Embryonic facial prominence (tissue), 1 donor: ENCODE results near the gene CD164.
"Not testable (repeated sequence)": the region's sequence is repeated elsewhere in the genome, so short reads cannot be mapped to it uniquely, and the experiment has no call there.

ENCODE experiments used
- DNase-seq: peaks from one replicate; pipeline ENCODE4 v3.0.0-alpha.2; 2016; ENCODE audit errors: extremely low spot score

The CD164 gene

GRCh38 chr6:109374326-109374892 lies 7.9 kb downstream of the CD164 start:
- no peak for DNase-seq

- DNase-seq = no peak
Measured at GRCh38 chr6:109373762-109374161, 8.5 kb downstream of the CD164 start.

- DNase-seq = no peak
Measured at GRCh38 chr6:109373331-109373730, 8.9 kb downstream of the CD164 start.

GRCh38 chr6:109372130-109372529 lies 10.1 kb downstream of the CD164 start:
- DNase-seq = no peak

DNA sequence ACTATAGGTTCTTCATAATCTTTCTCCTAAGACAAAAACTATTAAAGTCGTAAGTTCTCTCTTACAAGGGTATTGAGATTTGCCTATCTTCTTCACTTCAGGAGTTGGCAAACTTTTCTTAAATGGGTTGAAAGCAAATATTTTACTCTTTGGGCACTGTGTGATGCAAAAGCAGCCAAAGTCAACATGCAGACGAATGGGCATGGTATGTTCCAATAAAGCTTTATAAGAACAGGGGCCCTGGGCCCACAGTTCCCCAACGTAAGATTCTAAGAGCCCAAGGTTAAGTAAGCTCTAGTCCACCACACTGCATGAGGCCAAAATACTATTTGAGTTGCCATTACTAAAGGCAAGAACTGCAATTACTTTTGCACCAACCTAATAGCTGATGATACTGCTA lies 11.5 kb downstream of the CD164 start:
- DNase-seq = no peak

GRCh38 chr6:109370336-109370735 lies 11.9 kb downstream of the CD164 start:
- DNase-seq = no peak

- DNase-seq = no peak
Measured at GRCh38 chr6:109369728-109370127, 12.5 kb downstream of the CD164 start.

GRCh38 chr6:109364382-109365078 lies 17.7 kb downstream of the CD164 start:
- DNase-seq = not testable (repeated sequence)

- DNase-seq = no peak
Measured at GRCh38 chr6:109363753-109364152, 18.5 kb downstream of the CD164 start.

GRCh38 chr6:109362102-109362884 lies 20.0 kb downstream of the CD164 start:
- DNase-seq = no peak

DNA sequence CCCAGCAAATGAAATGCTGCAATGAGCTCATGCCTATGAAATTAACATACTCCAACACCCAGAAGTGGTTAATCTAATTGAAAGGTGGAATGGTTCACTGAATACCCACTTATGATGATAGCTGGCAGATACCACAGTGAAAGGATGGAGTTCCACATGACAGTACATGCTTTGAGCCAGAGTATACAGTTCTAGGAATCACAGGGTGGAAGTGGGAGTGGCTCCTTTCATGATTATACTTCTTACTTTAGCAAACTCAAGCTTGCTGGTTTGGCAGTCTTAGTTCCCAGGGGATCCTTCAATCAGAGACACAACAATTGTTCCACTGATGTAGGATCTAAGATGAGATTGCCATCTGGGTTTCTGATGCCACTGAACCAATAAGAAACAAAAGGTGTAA lies 21.5 kb downstream of the CD164 start:
- DNase-seq = no peak

DNA sequence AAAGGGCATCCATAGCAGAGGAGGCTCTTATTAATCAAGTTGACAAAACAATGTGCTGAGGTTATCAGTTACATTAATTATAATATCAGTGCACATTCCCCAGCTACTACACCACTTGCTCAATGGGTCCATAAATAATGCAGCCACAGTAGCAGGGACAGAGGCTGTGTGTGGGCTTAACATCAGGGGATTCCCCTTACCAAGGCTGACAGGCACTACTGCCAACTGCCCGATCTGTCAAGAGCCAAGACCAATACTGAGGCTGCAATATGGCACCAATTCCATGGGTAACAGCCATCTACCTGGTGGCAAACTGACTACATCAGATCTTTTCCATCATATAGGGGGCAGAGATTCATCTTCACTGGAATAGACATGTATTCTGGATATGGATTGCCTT lies 22.0 kb downstream of the CD164 start:
- DNase-seq = no peak

- DNase-seq = no peak
Measured at GRCh38 chr6:109359248-109359647, 23.0 kb downstream of the CD164 start.

DNA sequence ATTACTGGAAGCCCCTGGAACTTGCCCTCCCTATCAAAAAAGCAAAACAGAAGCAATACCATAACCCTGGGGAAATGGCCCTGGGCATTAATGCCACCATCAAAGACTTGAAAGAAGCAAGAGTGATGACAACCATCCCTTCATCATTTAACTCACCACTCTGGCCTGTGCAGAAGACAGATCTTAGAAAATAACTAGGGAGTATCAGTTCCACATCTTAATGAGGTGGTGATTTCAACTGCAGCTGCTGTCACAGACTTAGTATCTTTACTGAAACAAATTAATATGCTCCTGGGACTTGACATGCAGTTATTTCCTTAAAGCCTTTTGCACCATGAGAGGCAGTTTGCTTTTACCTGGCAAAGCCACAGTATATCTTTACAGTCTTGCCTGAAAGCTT lies 24.1 kb downstream of the CD164 start:
- no peak for DNase-seq

DNA sequence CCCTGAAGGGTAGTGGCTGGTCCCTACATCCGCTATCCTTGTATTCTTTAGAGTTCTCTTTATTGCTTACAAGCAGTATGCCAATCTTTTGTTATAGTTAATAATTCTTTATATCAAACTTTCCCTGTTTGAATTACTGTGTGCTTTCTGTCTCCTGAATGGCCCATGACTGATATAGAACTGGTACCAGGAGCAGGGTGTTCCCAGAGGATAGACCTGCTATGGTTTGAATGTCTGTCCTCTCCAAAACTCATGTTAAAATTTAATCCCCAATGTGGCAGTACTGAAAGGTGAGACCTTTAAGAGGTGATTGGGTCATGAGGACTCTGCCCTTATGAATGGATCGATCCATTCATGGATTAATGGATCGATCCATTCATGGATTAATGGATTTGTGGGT lies 26.0 kb downstream of the CD164 start:
- DNase-seq = no peak

DNA sequence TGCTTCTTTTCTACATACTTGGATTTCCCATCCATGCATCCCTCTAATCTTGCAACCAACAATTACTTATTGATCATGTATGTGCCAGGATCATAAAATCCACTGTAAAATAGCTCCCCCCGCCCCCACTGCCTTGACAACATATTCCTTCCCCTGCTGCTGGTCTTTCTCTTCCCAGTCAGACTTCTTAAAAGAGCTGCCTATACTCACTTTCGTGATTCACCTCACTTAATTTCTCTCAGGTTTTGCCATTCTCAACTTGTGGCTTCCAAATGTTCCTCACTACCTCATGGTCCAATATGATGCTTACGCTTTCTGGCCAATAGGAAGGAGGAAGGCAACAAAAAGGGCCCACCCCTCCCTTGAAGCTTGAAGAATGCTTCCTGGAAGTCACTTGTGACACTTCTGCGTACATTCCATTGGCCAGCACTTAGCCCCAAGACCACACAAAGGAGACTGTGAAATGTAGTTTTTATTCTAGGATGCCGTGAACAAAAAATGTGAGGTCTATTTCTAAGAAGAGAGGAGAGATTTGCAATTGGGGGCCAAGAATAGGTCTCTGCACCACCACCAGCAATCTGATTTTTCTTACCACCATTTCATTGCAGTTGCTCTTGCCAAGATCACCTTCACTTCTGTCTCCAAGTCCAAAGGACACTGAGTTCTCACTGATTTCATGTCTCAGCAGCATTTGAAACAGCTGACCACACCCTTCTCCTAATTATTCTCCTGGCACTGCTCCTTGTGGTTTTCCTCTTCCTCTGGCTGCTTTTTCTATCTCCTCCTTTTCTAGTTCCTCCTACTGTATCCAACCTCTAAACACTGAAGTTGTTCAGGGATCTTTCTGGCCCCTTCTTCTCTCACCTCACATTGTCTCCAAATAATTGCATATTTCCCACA lies 30.8 kb downstream of the CD164 start:
- DNase-seq = no peak

- DNase-seq = no peak
Measured at GRCh38 chr6:109349419-109349987, 32.8 kb downstream of the CD164 start.

DNA sequence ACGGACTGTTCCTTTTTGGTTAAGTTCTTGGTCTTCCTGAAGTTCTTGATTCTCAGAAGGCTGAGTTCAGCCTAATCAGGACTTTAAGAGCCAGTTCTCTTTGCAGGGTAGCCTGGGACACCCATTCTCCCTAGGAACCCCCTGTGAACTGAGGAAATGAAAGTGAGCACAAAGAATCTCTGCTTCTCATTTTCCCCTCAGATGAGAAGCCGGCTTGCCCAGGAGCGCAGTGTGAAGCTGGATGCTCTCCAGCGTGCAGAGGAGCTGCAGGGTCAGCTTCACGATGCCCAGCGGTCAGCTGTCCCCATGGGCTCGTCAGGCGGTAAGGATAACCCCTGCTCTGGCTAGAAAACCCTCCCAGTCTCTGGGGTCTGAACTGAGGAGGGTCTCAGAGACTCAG lies 34.0 kb downstream of the CD164 start:
- DNase-seq = no peak

GRCh38 chr6:109347779-109348178 lies 34.5 kb downstream of the CD164 start:
- no peak for DNase-seq

DNA sequence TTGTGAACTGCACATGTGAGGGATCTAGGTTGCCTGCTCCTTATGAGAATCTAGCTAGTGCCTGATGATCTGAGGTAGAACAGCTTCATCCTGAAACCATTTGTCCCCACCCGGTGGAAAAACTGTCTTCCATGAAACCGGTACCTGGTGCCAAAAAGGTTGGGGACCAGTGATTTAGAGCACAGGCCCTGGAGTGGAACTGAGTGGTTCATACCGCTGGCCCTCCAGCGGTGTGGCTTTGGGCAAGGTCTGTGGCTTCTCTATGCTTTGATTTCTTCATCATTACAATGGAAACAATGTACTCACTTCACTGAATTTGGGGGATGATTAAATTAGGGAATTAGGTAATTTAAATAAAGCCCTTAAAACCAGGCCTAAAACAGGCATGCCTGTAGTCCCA lies 36.3 kb downstream of the CD164 start:
- DNase-seq = no peak

DNA sequence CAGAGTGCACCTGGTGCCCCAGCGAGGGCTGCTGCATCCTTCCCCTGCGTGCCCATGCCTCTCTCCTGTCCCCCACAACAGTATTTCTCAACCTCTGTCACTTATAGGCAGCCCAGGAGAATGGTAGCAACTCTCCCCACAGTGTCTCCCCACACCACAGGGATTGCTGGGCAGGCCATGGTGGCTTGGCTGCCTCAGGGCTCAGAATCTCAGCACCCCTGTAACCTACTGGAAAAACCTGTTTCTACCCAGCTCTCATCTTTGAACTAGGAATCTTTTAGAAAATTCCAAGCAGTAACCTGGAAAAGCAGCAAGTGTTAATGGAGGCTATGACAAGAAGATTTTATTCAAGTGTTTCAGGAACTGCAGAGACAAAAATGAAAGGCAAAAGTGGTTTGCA lies 38.0 kb downstream of the CD164 start:
- no peak for DNase-seq

DNA sequence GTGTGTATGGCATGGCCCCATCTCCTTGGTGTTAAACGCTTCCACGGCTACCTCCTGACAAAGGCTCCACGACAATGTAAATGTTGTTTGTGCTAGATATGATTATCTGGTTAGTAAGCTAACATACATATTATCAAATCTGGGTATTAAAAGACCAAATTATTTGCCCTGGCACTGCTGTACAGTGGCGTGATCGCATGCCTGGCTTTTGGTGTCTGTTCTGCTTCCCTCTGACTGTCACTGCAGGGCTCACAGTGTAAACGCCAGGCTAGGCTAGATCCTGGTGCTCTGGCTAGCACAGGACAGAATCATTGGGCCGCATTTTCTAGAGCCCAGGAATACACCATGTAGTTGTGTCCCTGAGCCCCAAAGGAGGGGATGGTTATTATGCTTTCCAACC lies 38.7 kb downstream of the CD164 start:
- DNase-seq = no peak
